ENCODE results near the gene PTPN22. TPM values are rescaled to one million over a fixed set of nuclear protein-coding genes. Genes with fewer than 3 reads are reported as not detected.
A peak's percentile ranks its signal among the peaks of the same experiment; 100 is the strongest.

PTPN22 gene
- total RNA-seq, 1 experiment from 2014 or later, result not detected

DNA sequence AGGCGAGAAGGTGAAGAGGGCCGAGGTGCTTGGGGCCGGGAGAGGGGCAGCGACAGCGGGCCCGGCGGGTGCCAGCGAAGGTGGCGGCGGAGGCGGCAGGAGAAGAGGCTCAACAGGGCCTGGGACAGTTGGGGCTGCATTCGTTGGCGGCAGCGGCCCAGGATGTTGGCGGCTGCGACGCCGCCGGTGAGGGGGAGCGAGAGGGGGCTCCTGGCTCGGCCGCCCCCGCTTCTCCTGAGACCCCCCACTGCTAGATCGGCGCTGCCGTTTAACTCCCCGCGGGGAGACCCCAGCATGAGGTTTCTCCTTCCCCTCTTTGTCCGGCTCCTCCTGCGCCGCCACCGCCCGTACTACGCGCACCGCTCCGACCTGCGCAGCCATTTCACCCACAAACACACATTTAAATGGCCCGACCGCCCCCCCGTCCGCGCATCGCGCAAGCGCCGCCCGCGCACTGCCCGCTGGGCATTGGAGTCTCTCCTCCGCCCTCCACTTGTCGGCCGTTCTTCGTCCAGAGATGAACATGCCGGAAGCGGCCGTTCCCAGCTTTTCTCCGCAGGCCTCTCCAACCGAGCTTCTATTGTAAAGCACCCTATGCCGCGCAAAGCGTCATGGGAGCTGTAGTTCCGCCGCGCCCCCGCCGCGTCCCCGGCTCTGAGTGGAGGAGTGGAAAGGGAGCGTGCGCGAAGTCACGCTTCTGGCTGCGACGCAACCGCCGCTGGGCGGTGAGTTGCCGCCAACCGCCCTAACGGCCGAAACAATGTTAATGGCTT lies 59.4 kb downstream of the PTPN22 start, which contains the start of gene RSBN1 (continued):
- peak; percentile 96 for TF ChIP-seq ZNF317 (CRISPR knock-in tag; IDR thresholded peaks at IDR 0.05; ENCODE audit: borderline replicate concordance, low read depth)
- TF ChIP-seq ESRRA (CRISPR knock-in tag; IDR thresholded peaks at IDR 0.05; ENCODE audit: borderline replicate concordance), result 0 out of 2 replicates have a peak, but pooled peaks have one; percentile 4
- peak; percentile 58; the same call in 1 of the 2 replicates for TF ChIP-seq CREM (CRISPR knock-in tag; IDR thresholded peaks at IDR 0.05)
- TF ChIP-seq E2F1 (CRISPR knock-in tag; IDR thresholded peaks at IDR 0.05), result no peak
- TF ChIP-seq ARID4B (CRISPR knock-in tag; IDR thresholded peaks at IDR 0.05; ENCODE audit: borderline replicate concordance), result peak; percentile 18; the same call in 1 of the 2 replicates
- peak; percentile 92; the same call in 1 of the 2 replicates for TF ChIP-seq ZNF121 (CRISPR knock-in tag; IDR thresholded peaks at IDR 0.05)
- no peak for TF ChIP-seq ZNF671 (CRISPR knock-in tag; IDR thresholded peaks at IDR 0.05)
- TF ChIP-seq, protein P1, sequence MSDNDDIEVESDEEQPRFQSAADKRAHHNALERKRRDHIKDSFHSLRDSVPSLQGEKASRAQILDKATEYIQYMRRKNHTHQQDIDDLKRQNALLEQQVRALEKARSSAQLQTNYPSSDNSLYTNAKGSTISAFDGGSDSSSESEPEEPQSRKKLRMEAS (CRISPR knock-in tag; IDR thresholded peaks at IDR 0.05), result peak; percentile 81; the same call in 1 of the 2 replicates
- peak; percentile 59; the same call in 1 of the 2 replicates for TF ChIP-seq E2F5 (CRISPR knock-in tag; IDR thresholded peaks at IDR 0.05)
- TF ChIP-seq SMAD4 (CRISPR knock-in tag; IDR thresholded peaks at IDR 0.05), result no peak
- TF ChIP-seq, protein P2, sequence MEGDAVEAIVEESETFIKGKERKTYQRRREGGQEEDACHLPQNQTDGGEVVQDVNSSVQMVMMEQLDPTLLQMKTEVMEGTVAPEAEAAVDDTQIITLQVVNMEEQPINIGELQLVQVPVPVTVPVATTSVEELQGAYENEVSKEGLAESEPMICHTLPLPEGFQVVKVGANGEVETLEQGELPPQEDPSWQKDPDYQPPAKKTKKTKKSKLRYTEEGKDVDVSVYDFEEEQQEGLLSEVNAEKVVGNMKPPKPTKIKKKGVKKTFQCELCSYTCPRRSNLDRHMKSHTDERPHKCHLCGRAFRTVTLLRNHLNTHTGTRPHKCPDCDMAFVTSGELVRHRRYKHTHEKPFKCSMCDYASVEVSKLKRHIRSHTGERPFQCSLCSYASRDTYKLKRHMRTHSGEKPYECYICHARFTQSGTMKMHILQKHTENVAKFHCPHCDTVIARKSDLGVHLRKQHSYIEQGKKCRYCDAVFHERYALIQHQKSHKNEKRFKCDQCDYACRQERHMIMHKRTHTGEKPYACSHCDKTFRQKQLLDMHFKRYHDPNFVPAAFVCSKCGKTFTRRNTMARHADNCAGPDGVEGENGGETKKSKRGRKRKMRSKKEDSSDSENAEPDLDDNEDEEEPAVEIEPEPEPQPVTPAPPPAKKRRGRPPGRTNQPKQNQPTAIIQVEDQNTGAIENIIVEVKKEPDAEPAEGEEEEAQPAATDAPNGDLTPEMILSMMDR (IDR thresholded peaks at IDR 0.05), result no peak
- no peak for TF ChIP-seq MXD4 (CRISPR knock-in tag; IDR thresholded peaks at IDR 0.05; ENCODE audit: borderline replicate concordance)
- TF ChIP-seq SP1 (CRISPR knock-in tag; conservative IDR thresholded peaks at IDR 0.05), result peak; percentile 67; the same call in 1 of the 2 replicates
- no peak for TF ChIP-seq PREB (CRISPR knock-in tag; IDR thresholded peaks at IDR 0.05; ENCODE audit: borderline replicate concordance)
- peak; percentile 78; the same call in 1 of the 2 replicates for TF ChIP-seq ETV6 (CRISPR knock-in tag; IDR thresholded peaks at IDR 0.05)
- TF ChIP-seq RELA (CRISPR knock-in tag; IDR thresholded peaks at IDR 0.05; ENCODE audit: borderline replicate concordance), result no peak
- TF ChIP-seq TP53 (CRISPR knock-in tag; IDR thresholded peaks at IDR 0.05), result no peak
- TF ChIP-seq ZNF138 (CRISPR knock-in tag; conservative IDR thresholded peaks at IDR 0.05), result no peak
- TF ChIP-seq ZNF423 (CRISPR knock-in tag; IDR thresholded peaks at IDR 0.05), result peak; percentile 59; the same call in 1 of the 2 replicates
- no peak for TF ChIP-seq IRF2 (CRISPR knock-in tag; IDR thresholded peaks at IDR 0.05; ENCODE audit: borderline replicate concordance, low read depth)
- no peak for TF ChIP-seq ZBTB21 (CRISPR knock-in tag; IDR thresholded peaks at IDR 0.05; ENCODE audit: borderline replicate concordance)
- TF ChIP-seq ZNF232 (CRISPR knock-in tag; IDR thresholded peaks at IDR 0.05), result 0 out of 2 replicates have a peak, but pooled peaks have one; percentile 36
- TF ChIP-seq GTF2I (CRISPR knock-in tag; conservative IDR thresholded peaks at IDR 0.05), result no peak
- 0 out of 2 replicates have a peak, but pooled peaks have one; percentile 39 for TF ChIP-seq ZBTB43 (CRISPR knock-in tag; IDR thresholded peaks at IDR 0.05)
- 0 out of 2 replicates have a peak, but pooled peaks have one; percentile 44 for TF ChIP-seq NFE2L1 (CRISPR knock-in tag; IDR thresholded peaks at IDR 0.05)
- peak; percentile 78 for TF ChIP-seq FOXK1 (CRISPR knock-in tag; IDR thresholded peaks at IDR 0.05)
- TF ChIP-seq USF1 (CRISPR knock-in tag; IDR thresholded peaks at IDR 0.05), result no peak
- no peak for TF ChIP-seq NFYB (CRISPR knock-in tag; conservative IDR thresholded peaks at IDR 0.05; ENCODE audit: low read depth)

Data from WTC11 (cell line).